GM21825 (cell line): ENCODE measurements around the gene SNTB2.
"Not testable (repeated sequence)": the region's sequence is repeated elsewhere in the genome, so short reads cannot be mapped to it uniquely, and the experiment has no call there.

ENCODE experiments used
- ATAC-seq: cut with Tn5 transposase; IDR thresholded peaks from one replicate; pipeline ENCODE4 v1.9.1; 2021; ENCODE audit warnings: mild to moderate bottlenecking, moderate library complexity; ENCODE audit not compliant: unreplicated experiment

The SNTB2 gene

GRCh38 chr16:69277413-69277812 lies 90.4 kb downstream of the SNTB2 start:
- ATAC-seq = no peak

GRCh38 chr16:69283851-69284250 lies 96.9 kb downstream of the SNTB2 start:
- ATAC-seq = no peak

DNA sequence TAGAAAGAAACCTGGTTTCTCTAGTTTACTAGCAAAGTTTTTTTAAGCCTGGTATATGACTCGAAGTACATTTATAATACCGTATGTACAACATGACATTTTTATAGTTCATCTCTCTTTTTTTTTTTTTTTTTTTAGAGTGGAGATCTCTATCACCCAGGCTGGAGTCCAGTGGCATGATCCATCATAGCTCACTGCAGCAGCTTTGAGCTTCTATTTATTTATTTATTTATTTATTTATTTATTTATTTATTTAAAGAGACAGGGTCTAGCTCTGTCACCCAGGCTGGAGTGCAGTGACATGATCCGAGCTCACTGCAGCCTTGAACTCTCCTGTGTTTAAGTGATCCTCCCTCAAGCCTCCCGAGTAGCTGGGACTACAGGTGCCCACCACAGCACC lies 98.3 kb downstream of the SNTB2 start:
- ATAC-seq = no peak

GRCh38 chr16:69286941-69287713 lies 100.2 kb downstream of the SNTB2 start:
- no peak for ATAC-seq

- ATAC-seq = not testable (repeated sequence)
Measured at GRCh38 chr16:69291657-69292056, 104.7 kb downstream of the SNTB2 start.

DNA sequence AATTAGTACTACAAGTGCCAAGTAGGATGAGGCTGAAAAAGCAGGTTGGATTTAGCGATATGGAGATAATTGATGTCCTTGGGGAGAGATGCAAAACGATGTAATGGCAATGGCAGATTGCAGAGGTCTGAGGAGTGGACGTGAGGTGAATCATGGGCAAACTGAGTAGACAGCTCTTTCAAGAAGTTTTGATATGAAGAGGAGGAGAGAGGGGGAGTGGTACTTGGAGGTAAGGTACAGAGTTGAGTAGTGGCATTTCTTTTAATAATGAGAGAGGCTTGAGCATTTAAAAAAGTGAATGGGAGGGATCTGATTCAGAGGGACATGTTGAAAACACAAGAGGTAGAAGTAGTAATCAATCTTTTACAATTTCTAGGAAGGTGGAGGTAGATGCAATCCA lies 106.4 kb downstream of the SNTB2 start:
- ATAC-seq = no peak

- no peak for ATAC-seq
Measured at GRCh38 chr16:69294051-69294450, 107.1 kb downstream of the SNTB2 start.

DNA sequence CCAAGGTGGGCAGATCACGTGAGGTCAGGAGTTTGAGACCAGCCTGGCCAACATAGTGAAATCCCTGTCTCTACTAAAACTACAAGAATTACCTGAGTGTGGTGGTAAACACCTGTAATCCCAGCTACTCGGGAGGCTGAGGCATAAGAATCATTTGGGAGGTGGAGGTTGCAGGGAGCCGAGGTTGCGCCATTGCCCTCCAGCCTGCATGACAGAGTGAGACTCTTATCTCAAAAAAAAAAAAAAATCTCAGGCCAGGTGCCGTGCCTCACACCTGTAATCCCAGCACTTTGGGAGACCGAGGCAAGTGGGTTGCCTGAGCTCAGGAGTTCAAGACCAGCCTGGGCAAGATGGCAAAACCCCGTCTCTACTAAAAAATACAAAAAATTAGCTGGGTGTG lies 109.8 kb downstream of the SNTB2 start:
- ATAC-seq = not testable (repeated sequence)

- ATAC-seq = no peak
Measured at GRCh38 chr16:69298261-69298660, 111.3 kb downstream of the SNTB2 start.

GRCh38 chr16:69301187-69301586 lies 114.2 kb downstream of the SNTB2 start:
- ATAC-seq = no peak

- no peak for ATAC-seq
Measured at GRCh38 chr16:69301861-69302260, 114.9 kb downstream of the SNTB2 start.

DNA sequence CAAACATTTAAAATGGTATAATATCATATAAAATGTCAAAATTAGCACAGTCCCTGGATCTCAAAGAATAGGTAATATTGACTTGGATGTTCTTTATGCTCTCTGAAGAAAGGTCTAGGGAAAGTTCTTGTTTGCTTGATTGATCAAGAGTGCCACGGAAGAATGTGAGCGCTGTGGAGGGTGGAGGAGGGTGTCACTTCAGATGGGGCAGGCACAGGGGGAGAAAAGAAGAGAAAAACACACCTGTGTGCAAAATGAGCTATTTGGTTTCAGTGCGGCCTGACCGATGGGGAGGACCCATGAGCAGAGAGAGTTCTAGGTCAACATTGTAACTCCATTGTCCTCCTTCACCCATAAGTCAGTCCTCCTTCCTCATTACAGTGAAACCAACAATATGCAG lies 115.3 kb downstream of the SNTB2 start:
- ATAC-seq = no peak

- no peak for ATAC-seq
Measured at GRCh38 chr16:69306031-69306430, 119.1 kb downstream of the SNTB2 start.

GRCh38 chr16:69307091-69307490 lies 120.1 kb downstream of the SNTB2 start:
- no peak for ATAC-seq

GRCh38 chr16:69307856-69308255 lies 120.9 kb downstream of the SNTB2 start:
- ATAC-seq = no peak

DNA sequence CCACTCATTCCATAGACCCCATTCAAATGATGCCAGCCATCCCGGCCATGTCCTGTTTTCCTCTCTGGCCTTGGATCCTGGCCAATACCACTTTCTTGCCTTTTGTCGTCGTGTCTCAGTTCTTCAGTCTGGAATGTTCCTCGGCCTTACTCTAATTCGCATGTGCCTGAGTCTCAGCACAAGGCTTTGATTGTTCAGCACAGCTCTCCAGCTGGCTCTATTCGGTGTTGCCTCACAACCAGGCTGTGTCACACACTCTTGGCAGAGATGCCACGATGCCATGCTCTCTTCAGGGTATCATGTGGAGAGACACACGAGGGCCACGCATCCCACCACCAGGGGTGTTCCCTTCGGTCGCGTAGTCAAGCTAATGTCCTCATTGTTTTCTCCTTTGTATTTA lies 122.4 kb downstream of the SNTB2 start:
- ATAC-seq = no peak

GRCh38 chr16:69310653-69311532 lies 123.9 kb downstream of the SNTB2 start, which contains the start of gene VPS4A:
Gene VPS4A (plus strand): TSS chr16:69311350. CDS start chr16:69311512, 162 bp downstream.
- ATAC-seq = peak; percentile 92

DNA sequence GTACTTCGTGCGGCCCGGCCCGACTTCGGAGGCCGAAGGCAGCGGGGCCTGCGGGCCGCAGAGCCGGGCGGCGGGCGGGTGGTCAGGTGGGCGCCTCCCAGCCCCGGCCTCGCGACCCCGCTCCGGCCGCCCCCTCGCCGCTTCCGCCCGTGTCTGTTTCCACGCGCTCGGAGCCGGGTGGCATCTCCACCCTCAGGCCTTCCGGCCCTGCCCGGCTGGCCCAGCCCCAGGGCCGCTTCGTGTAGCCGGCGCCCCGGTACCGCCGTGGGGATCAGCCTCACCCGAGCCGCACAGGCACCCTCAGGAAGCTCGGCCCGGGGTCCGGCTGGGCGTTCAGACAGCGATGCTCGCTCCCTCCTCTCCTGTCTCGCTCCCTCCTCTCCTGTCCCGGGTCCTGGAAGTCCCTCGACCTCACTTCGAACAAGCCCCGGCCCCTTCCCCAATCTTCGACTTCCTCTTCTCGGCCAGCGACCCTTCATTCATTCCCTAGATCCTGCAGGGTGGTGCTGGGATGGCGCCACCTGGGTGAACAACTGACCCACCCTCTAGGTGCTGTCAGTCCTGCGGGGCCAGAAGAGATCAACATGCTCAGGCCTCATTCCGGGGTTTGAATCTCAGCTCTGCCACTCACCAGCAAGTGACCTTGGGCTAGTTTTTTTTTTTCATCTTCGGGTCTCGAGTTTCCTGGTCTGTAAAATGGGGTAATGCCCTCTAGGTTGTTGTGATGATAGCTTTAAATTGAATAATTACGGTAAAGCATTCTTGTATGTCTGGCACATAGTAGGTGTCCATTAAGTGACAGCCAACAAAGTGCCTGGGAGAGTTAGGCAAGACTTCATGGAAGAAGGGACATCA lies 124.8 kb downstream of the SNTB2 start:
- ATAC-seq = peak; percentile 29

GRCh38 chr16:69313469-69313868 lies 126.5 kb downstream of the SNTB2 start:
- ATAC-seq = no peak

- ATAC-seq = no peak
Measured at GRCh38 chr16:69314534-69314933, 127.6 kb downstream of the SNTB2 start.
